Keratinocyte (primary cell): ENCODE results near the gene TRAF2.

Experiments
- CTCF ChIP-seq, 3 experiments: IDR thresholded peaks in 1 of 3; conservative IDR thresholded peaks in 1 of 3; optimal IDR thresholded peaks in 1 of 3; 2 replicates in 2 of 3; 3 replicates in 1 of 3; pipeline versions ENCODE3 to v1.5.1; 2011; ENCODE audit warnings: low read length in 3 of 3, mild to moderate bottlenecking in 3 of 3, moderate library complexity in 2 of 3, control low read depth in 1 of 3, inconsistent platforms in 1 of 3; ENCODE audit not compliant: insufficient read depth in 2 of 3; ENCODE audit errors: extremely low read depth in 1 of 3
- EZH2 ChIP-seq: IDR thresholded peaks from one replicate; pipeline ENCODE4 v1.6.1; 2012; ENCODE audit warnings: inconsistent platforms, mild to moderate bottlenecking, low read length, moderate library complexity

- TF ChIP-seq CTCF (optimal IDR thresholded peaks at IDR 0.05 in 1 of 3, IDR thresholded peaks at IDR 0.05 in 1 of 3, conservative IDR thresholded peaks at IDR 0.05 in 1 of 3; ENCODE audit: extremely low read depth in 1 of 3, insufficient read depth in 2 of 3, low read length in 3 of 3) (no peak), EZH2 (no peak)
Measured at GRCh38 chr9:136849038-136849959, 37.0 kb upstream of the TRAF2 start, which contains the start of gene PHPT1.
